Psoas muscle (tissue), 8 donors: ENCODE measurements around the gene GRP. TPM values are rescaled to one million over a fixed set of nuclear protein-coding genes. Genes with fewer than 3 reads are reported as not detected.
"Not testable (repeated sequence)": the region's sequence is repeated elsewhere in the genome, so short reads cannot be mapped to it uniquely, and the experiment has no call there.

Experiments used
- ATAC-seq, 4 donors: fragments of 200-7000 bp; cut with Tn5 transposase; one replicate each; pipeline ENCODE4 v1.9.1; 2020; ENCODE audit warnings: moderate library complexity in 3 of 4, mild to moderate bottlenecking in 2 of 4
- DNase-seq, 2 donors: peaks; one replicate each; pipeline ENCODE4 v3.0.0-alpha.2; 2020
- H3K27ac ChIP-seq: fragments of 200-600 bp; one replicate; pipeline ENCODE4 v1.8.0; 2022
- H3K27me3 ChIP-seq, 3 donors: fragments of 200-600 bp in 1 of 3; one replicate each; pipeline versions ENCODE4 v1.6.1 to v1.8.0; 2013 to 2022; ENCODE audit warnings: low read length in 2 of 3, mild to moderate bottlenecking in 2 of 3, moderate library complexity in 1 of 3; ENCODE audit not compliant: insufficient read depth in 3 of 3
- H3K36me3 ChIP-seq, 2 donors: fragments of 200-600 bp in 1 of 2; one replicate each; pipeline versions ENCODE4 v1.6.1 to v1.8.0; 2013 to 2022; ENCODE audit warnings: low read depth in 1 of 2, mild to moderate bottlenecking in 1 of 2, moderate library complexity in 1 of 2; ENCODE audit not compliant: insufficient read depth in 1 of 2
- H3K4me1 ChIP-seq: fragments of 200-600 bp; one replicate; pipeline ENCODE4 v1.8.0; 2022
- H3K4me3 ChIP-seq: fragments of 200-600 bp; one replicate; pipeline ENCODE4 v1.8.0; 2022; ENCODE audit warnings: mild to moderate bottlenecking
- H3K9me3 ChIP-seq: fragments of 200-600 bp; one replicate; pipeline ENCODE4 v1.8.0; 2022
- WGBS, 3 donors: extraction: QIAGEN DNeasy Blood & Tissue Kit; methylation state at CpG; one replicate each; pipeline versions ENCODE4 v1.1.6 to v1.1.7; 2013; 5-methylcytosine and 5-hydroxymethylcytosine counted together
- intact Hi-C, 2 donors: fragments of 100-400 bp; cut with DNase I; formaldehyde crosslinking; loops; one replicate each; pipeline versions ENCODE4 v1.11.0 to v1.14.2; 2022
- polyA plus RNA-seq, 3 donors: library from polyadenylated mRNA; stranded (reverse); fragments of 200-250 nt; gene quantifications; one replicate each; pipeline ENCODE4 v1.2.3, GENCODE V29; 2013
- total RNA-seq, 4 donors: library from RNA; stranded (reverse); fragmentation: NEBNext Ultra II Directional in 2 of 4; extraction: Animal tissue kit (Norgen Biotek cat#: 25700) in 2 of 4; gene quantifications; one replicate each; pipeline versions ENCODE4 v1.2.1 to v1.2.4, GENCODE V29; 2021 to 2023
- TF ChIP-seq, protein P1 (sequence below): fragments of 200-600 bp; IDR thresholded peaks from one replicate; pipeline ENCODE4 v1.8.0; 2022; ENCODE audit warnings: antibody characterized with exemption
- donor health status: healthy with polysubstance abuse.
- donor health status: DM: no; HTN: no; CAD: no; lungs with moderate emphysema.
- donor health status: Bipolar disorder and iron deficiency.
- donor health status: healthy.
- donor health status: DM: yes; HTN: yes; CAD: no.
- donor health status: DM: no; HTN: no; CAD: no.
- donor health status: DM: no; HTN: no; CAD: no.
- donor health status: DM: yes; HTN: yes; CAD: no.

GRP gene
- total and polyA plus RNA-seq, 7 donors: not detected

DNA sequence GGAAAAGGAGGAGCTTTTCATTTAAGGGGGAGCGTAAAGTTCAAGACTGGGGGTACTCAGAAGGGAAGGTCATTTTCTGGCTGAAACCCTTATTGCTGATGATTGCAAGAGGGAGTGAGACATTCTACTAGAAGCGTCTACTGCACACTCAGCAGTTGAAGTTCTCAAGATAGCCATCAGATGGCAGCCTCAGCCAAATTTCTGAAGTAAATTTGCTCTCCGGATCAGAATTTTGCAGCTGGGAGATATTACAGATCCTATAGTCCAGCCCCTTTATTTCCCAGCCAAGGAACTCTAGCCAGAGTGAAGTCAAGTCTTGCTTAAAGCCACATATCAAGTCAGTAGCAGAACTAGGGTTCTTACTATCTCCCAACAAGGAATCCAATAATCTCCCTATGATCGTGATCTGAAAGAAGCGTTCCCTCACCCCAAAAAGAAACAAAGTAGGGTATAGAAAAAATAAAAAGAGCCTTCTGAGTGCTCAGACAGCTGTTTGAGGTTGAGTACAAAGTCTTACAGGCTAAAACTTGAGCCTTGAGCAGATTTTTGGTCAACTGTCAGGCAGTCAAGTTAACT is 29.3 kb downstream of the GRP start:
- H3K4me1 ChIP-seq: no peaks in the 10 kb centered on the region
- peak in 1 of 4 donors; percentile 54 for ATAC-seq
- H3K27ac ChIP-seq: no peak overlapping the region
- H3K36me3 ChIP-seq: no peaks in the 10 kb centered on the region
- TF ChIP-seq, protein P1, sequence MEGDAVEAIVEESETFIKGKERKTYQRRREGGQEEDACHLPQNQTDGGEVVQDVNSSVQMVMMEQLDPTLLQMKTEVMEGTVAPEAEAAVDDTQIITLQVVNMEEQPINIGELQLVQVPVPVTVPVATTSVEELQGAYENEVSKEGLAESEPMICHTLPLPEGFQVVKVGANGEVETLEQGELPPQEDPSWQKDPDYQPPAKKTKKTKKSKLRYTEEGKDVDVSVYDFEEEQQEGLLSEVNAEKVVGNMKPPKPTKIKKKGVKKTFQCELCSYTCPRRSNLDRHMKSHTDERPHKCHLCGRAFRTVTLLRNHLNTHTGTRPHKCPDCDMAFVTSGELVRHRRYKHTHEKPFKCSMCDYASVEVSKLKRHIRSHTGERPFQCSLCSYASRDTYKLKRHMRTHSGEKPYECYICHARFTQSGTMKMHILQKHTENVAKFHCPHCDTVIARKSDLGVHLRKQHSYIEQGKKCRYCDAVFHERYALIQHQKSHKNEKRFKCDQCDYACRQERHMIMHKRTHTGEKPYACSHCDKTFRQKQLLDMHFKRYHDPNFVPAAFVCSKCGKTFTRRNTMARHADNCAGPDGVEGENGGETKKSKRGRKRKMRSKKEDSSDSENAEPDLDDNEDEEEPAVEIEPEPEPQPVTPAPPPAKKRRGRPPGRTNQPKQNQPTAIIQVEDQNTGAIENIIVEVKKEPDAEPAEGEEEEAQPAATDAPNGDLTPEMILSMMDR: peak; percentile 71
- peaks cover 0 to 24% (median 10%) of the 10 kb centered on the region in 3 donors for H3K27me3 ChIP-seq
- intact Hi-C loops: loop anchor here in 1 of 2 donors (5.0 kb wide), 1 partner anchor 153 kb away; no protein-coding TSS in a partner anchor
- no peak overlapping the region for H3K4me3 ChIP-seq
- DNase-seq: no peak
- H3K9me3 ChIP-seq: no peaks in the 10 kb centered on the region
- WGBS, 3 donors: 21 to 25% (median 22%) methylated on average over 5 of the region's 5 CpGs

DNA sequence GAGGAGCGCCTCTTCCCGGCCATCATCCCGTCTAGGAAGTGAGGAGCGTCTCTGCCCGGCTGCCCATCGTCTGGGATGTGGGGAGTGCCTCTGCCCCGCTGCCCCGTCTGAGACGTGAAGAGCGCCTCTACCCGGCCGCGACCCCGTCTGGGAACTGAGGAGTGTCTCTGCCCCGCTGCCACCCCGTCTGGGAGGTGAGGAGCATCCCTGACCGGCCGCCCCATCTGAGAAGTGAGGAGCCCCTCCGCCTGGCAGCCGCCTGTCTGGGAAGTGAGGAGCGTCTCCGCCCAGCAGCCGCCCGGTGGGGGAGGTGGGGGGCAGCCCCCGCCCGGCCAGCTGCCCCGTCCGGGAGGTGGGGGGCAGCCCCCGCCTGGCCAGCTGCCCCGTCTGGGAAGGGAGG is 35.5 kb downstream of the GRP start:
- 82 to 95% (median 92%) methylated on average over 15 to 30 of the region's 30 CpGs for WGBS, 3 donors
- H3K27me3 ChIP-seq, H3K36me3 ChIP-seq, H3K9me3 ChIP-seq, H3K4me3 ChIP-seq, DNase-seq, ATAC-seq, intact Hi-C loops, H3K27ac ChIP-seq, H3K4me1 ChIP-seq: not testable (repeated sequence)

DNA sequence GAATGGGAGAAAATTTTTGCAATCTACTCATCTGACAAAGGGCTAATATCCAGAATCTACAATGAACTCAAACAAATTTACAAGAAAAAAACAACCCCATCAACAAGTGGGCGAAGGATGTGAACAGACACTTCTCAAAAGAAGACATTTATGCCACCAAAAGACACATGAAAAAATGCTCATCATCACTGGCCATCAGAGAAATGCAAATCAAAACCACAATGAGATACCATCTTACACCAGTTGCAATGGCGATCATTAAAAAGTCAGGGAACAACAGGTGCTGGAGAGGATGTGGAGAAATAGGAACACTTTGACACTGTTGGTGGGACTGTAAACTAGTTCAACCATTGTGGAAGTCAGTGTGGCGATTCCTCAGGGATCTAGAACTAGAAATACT is 41.9 kb downstream of the GRP start:
- ATAC-seq, H3K27ac ChIP-seq, H3K36me3 ChIP-seq, H3K4me3 ChIP-seq, H3K4me1 ChIP-seq, H3K9me3 ChIP-seq, DNase-seq, intact Hi-C loops: not testable (repeated sequence)
- WGBS, 3 donors: 66 to 94% (median 67%) methylated on average over 2 to 3 of the region's 3 CpGs
- H3K27me3 ChIP-seq: peaks cover 0 to 41% (median 16%) of the 10 kb centered on the region in 3 donors

DNA sequence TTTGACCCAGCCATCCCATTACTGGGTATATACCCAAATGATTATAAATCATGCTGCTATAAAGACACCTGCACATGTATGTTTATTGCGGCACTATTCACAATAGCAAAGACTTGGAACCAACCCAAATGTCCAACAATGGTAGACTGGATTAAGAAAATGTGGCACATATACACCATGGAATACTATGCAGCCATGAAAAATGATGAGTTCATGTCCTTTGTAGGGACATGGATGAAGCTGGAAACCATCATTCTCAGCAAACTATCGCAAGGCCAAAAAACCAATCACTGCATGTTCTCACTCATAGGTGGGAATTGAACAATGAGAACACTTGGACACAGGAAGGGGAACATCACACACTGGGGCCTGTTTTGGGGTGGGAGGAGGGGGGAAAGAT is 42.3 kb downstream of the GRP start:
- H3K27ac ChIP-seq, DNase-seq, ATAC-seq, intact Hi-C loops, H3K9me3 ChIP-seq, H3K4me3 ChIP-seq, H3K4me1 ChIP-seq, H3K36me3 ChIP-seq: not testable (repeated sequence)
- 89 to 94% (median 92%) methylated on average over 1 to 2 of the region's 2 CpGs for WGBS, 3 donors
- peaks cover 0 to 45% (median 17%) of the 10 kb centered on the region in 3 donors for H3K27me3 ChIP-seq

DNA sequence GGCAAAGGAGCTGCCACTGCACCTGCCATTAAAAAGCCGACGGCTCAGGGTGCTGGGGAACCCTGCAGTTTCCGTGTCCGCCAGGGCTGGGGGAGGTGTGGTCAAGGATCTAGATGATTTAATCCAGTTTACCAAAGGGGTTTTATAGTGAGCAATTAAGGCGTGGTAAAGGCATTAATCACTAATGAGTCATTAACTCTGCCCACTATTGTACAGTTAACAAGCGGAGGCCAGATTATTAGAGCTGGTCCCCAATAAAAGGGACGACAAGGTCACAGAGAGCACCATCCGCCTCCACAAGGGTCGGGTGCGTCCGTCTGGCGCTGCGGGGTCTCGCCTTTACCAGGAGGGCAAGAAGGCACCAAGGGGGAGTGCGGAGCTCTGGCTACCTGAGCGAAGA is 43.7 kb downstream of the GRP start:
- H3K9me3 ChIP-seq: no peaks in the 10 kb centered on the region
- ATAC-seq: no peak
- no peaks in the 10 kb centered on the region for H3K36me3 ChIP-seq
- H3K4me3 ChIP-seq: no peak overlapping the region
- no peak for DNase-seq
- intact Hi-C loops: no loop called here
- TF ChIP-seq, protein P1: no peak
- peaks cover 0 to 60% (median 29%) of the 10 kb centered on the region in 3 donors for H3K27me3 ChIP-seq
- H3K27ac ChIP-seq: no peak overlapping the region
- WGBS, 3 donors: 4 to 7% (median 5%) methylated on average over 16 of the region's 16 CpGs
- H3K4me1 ChIP-seq: peaks cover 2% of the 10 kb centered on the region

DNA sequence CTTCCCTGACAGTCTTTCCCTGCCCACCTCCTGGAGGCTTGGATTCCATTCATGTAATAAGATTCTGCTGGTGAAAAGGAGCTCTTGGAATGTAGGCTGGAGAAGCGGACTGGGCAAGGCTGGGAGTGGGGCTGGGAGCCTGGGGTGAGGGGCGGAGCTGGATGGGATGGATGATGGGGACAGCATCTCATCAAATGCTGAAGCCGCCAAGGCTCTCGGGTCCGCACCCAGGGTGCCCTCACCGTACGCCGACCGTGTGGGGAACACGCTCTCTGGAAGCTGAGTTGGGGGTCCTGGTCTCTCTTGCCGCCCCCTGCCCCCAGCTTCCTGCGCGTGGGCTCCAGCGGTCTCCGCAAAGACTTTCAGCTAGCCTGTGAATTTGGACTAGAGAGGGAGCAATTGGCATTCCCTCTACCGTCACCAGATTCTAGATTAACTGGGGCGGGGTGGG is 44.2 kb downstream of the GRP start:
- peaks cover 0 to 64% (median 30%) of the 10 kb centered on the region in 3 donors for H3K27me3 ChIP-seq
- H3K9me3 ChIP-seq: no peaks in the 10 kb centered on the region
- DNase-seq (no peak), ATAC-seq (no peak)
- 4 to 5% (median 5%) methylated on average over 17 of the region's 17 CpGs for WGBS, 3 donors
- H3K4me3 ChIP-seq: no peak overlapping the region
- no peaks in the 10 kb centered on the region for H3K36me3 ChIP-seq
- intact Hi-C loops: no loop called here
- peaks cover 5% of the 10 kb centered on the region for H3K4me1 ChIP-seq
- no peak overlapping the region for H3K27ac ChIP-seq
- TF ChIP-seq, protein P1: no peak
